C1 segment of cervical spinal cord (tissue), 14 donors: ENCODE data around the gene MIB1.

Source experiments
- DNase-seq, 14 donors: peaks; one replicate each; lab custom pipeline; 2025; lab: John Stamatoyannopoulos, UW

The MIB1 gene

DNA sequence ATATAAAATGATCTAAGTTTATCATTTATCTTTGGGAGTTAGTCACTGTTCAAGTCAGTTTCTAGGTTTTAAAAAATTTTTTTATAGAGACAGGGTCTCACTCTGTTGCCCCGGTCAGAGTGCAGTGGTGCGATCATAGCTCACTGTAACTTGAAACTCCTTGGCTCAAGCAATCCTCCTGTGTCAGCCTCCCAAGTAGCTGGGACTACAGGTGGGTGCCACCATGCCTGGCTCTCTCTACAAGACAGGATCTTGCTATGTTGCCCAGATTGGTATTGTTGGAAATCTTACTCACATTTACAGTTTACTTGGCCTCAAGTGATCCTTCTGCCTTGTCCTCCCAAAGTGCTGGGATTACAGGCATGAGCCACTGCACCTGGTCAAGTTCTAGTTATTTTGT is 74.5 kb downstream of the MIB1 start:
- no peak for DNase-seq

DNA sequence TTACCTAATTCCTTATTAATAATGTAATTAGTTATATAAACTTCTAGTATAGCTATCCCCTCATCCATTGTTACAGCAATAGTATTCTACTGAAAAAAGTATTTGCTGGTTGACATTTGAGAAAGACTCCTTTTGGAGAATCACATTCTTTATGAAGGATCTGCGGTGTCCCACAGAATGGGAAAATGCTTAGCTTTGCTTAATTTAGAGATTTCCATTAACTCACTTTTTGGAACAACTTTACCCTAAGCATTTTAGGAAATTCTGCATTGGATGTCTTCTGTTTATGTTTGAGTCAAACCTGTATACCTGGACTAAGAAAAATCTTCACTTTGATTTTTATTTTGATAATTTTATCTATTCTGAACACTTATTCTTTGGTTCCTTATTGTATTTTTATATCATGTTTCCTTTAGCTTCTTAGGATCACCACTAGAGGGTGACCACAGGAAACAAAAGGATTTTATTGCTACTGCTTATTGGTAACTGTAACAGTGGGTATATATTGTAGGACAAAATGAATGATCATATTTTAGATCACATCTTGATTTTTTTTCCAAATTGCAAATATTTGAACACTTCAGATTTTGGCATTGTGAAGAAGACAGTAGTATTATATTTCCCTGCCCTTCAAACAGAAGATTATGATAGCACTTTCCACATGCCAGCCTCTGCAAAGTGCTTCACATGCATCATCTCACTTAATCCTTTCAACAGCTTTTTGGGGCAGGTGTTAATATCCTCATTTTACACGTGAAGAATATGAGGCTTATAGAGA is 79.6 kb downstream of the MIB1 start:
- DNase-seq = no peak

DNA sequence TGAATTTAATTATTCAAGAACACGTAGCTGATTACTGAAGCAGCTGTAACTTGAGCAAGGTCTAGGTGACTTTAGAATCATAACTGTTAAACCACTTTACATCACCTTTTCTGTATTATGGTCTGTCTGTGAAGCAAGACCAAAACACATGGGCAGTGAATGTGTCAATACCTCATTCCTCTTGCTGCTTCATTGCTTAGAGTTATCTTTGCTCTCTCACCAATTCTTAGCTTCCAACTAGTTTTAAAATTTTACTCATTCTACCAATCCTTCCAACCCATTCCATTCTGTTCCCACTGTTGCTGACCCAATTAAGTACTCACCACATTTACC is 80.2 kb downstream of the MIB1 start:
- no peak for DNase-seq

DNA sequence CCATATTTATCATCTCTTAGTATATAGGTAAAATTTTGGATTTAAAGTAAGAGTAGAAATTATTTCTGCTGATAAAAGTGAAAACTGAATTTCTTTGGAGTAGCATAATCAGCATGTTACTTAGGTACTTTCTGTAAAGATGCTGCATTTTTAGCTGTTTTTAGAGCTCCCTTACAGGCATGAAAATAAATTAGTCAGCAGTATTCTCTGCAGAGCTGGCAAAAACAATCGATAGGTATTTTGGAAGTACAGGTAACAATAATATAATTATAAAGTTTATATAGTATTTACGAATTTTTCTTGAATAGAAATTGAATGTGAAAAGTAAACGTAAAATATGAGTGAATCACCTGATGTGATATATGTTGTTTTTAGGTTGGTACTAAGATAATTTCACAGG is 83.3 kb downstream of the MIB1 start:
- DNase-seq = no peak

DNA sequence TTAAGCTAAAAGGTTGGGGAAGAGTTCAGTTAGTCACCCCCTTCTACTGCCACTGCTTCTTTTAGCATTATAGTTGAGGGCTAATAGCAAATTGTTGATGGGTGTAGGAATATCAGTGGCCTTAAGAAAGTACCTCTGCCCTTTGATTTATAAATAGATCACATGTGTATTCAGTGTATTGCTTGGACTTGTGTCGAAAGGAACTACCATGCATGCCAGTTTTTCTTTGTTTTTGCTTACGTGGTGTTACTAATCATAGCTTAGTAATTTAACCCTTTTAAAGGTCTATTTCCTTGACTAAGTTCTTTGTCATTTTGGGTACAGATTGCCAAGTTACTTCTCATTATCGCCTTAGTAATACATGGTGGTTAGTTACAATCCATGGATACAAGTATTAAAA is 85.6 kb downstream of the MIB1 start:
- DNase-seq = no peak

DNA sequence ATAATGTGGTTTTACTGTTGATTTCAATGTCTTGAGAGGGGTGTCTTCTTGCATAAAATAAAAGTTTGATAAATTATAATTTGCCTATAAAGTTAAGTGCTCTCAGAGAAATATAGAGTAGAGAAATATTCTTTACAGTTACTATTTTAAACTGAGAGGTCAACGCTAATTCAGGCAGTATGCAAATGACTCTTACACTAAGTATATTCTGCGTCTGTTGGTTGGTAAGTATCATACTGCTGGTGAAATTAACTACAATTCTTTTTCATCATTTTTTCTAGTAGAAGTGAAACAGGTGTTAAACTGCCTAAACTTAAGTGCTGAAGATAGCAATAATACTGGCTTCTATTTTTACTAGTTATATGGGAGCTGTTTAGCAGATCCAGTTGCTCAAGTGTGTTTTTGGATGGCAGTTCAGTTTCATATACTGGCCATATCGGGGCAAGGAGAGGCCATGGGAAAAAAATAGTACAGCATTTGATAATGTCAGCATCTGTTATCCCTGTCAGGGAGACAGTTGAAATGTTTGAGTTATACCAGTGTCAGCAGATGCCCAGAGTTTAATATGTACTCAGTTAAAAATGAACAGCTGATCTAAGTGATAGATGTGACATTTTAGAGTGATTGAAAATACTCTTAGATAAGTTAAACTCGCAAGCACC is 86.2 kb downstream of the MIB1 start:
- no peak for DNase-seq

DNA sequence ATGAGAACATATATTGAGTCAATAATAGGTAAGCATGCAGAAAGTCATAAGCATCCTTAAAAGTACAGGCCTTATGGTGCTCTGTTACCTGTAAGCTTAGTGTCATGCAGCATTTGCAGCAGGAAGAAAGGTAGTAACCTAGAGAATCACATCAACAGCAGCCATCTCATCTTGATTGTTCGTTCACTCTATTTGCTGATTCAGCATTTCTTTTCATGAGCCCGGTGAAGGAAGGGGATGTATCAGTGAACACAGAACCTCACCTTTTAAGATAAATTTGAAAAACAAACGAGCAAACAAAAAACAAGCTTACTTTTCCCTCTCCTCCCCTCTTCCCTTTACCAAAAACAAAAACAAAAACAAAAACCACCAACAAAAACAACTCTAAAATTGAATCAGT is 89.9 kb downstream of the MIB1 start:
- no peak for DNase-seq

DNA sequence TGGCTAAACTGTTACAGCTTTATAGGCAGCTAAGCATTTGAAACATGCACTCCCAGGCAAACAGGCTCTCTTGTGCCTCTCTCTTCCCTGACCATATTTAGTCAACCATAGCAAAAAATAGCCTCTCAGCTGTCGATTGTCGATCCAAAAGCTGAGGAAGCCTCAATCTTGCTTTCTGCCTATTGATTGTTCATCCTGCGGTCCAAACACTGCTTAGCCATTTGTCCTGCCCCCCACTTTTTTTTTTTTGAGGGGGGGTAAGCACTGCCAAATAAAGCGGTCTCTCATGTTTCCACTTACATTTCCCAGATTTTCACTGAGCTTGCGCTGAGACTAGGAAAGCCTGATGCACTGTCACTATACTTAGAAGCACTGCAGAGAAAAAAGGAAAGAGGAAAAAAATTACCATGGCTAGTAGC is 90.8 kb downstream of the MIB1 start:
- peak in 1 of 14 donors; percentile 1 for DNase-seq

DNA sequence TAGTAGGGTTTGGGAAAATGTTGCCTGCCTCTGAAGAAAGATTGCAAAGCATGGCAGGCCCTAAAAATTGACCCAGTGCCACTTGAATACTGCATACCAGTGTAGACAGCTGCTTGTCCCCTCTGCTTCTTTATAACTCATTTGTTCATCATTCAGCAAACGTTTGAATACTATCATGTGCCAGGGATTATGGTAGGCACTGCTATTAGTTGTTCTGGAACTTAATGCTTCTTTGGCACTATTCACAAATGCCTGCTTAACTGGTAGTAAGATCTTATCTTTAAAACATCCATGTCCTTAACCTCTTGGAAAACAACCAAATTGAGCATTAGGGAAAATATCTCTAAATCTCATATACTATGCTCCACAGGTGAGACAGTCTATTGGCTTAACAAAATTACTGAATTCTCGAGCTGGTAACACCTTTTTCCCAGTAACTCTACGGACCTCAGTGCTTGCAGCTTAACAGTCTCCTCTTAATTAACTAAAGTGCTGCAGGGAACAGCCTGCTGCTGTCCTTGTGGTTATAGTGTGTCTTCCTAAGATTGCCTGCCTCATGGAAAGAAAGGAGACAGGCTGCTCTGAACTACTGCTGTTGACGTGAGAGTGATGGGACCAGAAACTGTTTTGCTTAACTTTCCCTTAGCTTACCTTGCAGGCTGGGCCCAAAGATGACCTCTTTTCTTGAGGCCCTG is 93.2 kb downstream of the MIB1 start:
- DNase-seq = no peak

DNA sequence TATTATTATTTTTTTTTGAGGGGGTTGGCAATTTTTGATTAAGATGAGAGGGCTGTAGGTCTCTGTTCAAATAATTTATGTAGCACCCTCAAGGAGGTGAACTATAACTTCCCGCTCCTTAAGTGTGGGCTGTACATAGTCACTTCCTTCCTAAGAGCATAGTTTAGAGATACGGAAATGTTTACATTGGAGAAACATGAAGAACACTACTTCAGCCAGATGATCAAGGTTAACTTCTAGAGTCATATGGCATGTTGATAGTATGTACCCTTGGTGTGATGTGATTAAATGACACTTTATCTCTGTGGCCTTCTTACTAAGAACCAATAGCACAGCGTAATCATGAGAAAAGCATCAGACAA is 93.7 kb downstream of the MIB1 start:
- DNase-seq = no peak

DNA sequence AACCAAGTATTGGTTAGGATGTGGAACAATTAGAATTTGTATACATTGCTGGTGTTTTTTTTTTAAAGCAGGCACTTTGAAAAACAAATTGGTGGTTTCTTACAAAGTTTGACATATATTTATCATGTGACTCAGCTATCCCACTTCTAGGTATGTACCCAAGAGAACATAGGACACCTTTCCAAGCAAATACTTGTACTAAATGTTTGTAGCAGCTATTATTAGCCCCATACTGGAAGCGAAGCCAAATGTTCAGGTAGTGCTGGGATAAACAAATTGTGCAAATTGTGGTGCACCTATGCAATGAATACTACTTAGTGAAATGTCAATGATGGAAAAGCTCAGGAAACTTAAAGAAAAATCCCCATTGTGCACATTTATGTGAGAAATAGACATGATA is 101.0 kb downstream of the MIB1 start:
- no peak for DNase-seq

DNA sequence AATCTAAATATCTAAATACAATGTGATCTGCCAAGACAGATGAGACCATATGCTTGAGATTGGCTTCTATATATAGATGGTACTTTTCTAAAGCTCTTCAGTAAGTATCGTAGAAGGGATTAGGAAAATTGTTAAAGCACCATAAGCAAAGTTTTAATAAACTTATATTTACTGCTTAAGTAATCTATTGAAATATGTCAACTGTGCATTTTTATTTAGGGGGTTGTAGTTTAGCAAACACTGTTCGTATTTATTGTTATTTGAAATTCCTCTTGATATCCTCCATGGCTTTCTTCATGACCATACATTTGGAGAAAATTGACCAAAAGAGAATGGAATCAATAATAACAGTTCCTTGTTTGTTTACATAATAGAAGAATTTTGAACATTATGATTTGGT is 102.7 kb downstream of the MIB1 start:
- DNase-seq = no peak

DNA sequence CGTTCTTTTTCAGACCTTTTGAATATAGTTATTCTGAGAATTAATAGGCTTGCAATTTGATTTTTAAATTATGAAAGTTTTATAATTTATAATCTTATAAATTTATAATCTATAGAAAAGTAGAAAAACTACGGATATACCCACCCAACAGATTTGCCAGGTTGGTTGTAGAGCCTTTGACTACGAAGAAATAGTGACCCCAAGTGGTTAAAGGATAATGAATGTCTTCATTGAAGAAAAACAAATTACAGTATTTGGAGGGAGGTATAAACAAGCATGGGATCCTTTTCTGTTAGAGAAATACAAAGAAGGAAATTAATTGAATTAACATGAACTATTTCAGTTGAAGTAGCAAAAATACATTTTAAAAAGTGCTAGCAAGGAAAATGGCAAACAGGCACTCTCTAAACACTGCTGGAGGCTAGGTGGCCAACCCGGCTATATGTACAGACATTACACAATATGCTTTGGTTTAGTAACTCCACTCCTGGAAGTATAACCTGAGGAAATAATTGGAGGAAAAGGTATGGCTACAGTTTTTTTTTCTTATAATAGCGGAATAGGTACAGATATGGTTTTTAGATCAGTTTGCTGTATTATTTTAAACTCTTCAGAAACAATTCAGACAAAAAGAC is 110.9 kb downstream of the MIB1 start:
- peak in 1 of 14 donors; percentile 9 for DNase-seq

DNA sequence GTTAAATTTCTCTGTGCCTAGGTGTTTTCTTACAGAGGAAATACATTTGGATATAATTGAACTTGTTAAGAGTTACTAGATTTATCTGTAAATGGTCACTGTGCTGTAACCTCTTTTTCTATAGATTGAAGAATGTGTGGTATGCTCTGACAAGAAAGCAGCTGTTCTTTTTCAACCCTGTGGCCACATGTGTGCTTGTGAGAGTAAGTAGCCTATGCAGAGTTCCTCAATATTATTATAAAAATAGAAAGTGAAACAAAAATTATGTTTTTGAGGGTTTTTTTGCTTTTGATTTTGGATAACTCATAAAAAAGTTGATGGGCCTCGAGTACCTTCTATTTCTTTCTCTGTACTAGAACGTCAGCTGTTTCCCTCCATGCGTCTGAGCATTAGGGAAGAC is 112.4 kb downstream of the MIB1 start:
- DNase-seq = no peak

DNA sequence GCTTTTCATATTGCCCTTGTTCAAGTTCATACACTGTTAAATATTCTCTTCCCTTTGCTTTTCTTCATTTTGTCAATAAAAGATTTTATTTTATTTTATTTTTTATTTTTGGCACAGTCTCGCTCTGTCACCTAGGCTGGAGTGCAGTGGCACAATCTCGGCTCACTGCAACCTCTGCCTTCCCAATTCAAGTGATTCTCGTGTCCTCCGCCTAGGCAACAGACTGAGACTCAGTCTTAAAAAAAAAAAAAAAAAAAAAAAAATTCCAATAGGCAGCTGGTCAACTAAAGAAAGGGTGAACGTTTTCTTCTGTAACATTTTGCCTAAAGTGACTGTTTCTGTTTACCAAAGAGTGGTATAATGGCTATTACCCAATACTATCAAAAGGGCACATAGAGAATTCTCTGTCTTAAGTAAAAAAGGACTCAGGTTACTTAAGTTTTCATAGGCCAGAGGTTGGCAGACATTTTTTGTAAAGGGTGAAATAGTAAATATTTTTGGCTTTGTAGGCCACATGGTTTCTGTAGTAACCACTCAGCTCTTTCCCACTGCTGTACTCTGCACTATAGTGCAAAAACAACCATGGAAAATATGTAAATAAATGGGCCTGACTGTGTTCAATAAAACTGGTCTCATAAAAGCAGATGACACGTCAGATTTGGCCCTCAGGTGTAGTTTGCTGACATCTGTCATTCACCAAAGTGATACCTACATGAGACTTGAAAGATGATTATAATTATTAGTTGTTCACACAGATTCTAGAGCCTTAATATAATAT is 113.4 kb downstream of the MIB1 start:
- no peak for DNase-seq

DNA sequence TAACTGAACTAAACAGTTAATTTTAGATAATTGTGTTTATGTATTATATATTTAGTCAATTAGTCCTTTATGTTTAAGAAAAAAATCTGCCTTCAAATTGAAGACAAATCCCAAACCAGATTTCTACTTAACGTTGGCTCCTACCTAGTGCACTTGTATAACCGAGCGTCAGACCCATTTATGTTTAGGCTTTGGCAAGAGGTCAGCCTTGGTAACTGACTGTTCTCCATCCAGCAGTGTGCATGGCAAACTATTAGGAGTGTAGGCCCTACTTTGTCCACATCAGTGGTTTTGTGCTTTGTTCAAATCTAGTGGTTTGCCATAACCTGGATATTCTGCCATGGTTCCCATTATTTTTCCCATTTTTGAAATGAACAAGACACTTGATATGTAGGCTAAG is 114.8 kb downstream of the MIB1 start:
- no peak for DNase-seq

DNA sequence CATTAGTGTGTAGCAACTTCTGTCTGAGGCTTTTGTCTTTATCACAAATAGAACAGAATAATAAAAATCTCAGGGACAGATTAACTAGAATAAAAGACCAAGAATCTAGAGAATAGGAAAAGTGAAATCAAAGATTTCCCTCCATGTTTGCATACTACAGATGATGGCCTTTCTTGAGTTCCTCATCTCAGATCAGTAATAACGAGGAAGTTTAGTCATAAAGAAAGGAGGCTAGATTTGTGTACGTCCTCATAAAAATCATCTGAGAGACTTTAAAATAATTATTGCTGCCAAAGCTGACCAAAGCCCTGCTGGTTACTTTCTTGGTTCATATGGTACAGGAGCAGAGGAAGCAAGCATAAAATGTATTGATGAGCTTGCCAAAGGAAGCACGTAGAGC is 117.3 kb downstream of the MIB1 start:
- no peak for DNase-seq

DNA sequence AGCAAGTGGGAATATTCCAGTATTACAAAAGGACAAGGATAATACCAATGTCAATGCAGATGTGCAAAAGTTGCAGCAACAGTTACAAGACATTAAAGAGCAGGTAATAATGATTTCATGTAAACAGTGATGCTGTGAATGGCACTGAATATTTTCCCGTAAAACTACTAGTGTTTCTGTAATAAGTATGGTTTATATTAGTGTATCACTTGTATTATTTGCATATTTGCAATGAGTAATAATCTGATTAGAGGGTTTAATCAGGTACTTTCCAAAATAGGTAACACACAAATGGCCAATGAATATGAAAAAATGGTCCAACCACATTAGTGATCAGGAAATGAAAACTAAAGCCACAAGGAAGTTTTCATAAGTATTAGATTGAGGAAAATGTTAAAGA is 118.0 kb downstream of the MIB1 start:
- no peak for DNase-seq

DNA sequence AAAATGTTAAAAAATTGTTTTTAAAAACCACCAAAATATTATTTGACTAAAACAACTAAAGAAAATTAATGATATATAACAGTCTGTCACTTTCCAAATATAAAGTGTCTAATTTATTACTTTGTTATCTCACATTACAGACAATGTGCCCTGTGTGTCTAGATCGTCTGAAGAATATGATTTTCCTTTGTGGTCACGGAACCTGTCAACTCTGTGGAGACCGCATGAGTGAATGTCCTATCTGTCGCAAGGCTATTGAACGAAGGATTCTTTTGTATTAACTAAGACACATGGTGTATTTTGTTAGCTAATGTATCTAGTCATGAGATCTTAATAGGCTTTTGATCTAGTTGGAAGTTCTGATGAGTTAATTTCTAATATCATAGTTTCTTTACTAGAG is 123.8 kb downstream of the MIB1 start:
- no peak for DNase-seq

DNA sequence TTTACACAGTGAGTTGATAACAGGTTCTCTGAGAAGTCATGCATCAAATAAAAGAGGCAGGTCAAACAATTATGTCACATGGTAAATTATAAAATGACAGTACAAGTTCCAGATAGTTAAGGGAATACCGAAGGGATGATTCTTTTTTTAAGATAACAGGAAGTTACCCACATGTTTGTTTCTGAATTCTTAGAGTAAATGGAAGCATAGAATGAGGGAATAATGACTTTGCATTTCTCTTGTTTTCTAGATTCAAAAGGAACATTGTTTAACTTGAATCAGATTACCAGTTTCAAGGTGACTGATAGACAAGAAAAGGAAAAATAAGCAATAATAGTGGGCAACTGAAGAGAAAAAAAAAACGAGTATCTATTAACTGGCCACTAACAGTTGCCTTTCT is 124.5 kb downstream of the MIB1 start:
- DNase-seq = no peak

DNA sequence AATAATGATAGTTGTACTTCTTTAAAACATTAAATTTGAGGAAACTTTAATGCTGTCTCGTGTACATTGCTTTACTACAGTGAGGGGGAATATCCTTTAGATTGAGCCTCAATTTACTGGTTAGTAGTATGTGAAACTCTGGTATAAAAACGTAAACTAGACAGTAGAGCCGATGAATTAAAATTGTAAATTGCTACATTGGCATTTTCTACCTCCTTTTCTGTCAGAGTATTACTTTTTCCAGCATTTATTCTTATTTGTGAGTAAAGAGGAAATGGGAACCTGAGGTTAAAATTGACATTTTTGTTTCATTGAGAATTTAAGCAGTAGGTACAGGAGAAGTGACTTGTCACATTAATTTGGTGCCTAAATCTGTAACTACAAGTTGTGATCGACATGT is 128.2 kb downstream of the MIB1 start:
- DNase-seq = no peak

DNA sequence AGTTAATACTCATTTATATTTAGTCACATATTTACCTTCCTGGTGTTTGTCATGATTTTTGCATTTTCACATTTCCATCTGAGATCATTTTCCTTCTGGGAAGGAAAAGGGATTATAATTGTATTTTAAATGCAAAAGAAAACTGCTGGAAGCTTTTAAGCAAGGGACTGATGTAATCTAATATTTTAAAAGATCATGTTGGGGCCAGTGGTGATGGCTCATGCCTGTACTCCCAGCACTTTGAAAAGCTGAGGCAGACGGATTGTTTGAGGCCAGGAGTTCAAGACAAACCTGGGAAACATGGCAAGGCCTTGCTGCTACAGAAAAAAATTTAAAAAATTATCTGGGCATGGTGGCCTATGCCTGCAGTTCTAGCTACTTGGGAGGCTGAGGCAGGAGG is 149.0 kb downstream of the MIB1 start:
- no peak for DNase-seq
